HCT116 (cell line): ENCODE measurements around the gene TCF7L1. TPM values are rescaled to one million over a fixed set of nuclear protein-coding genes. Genes with fewer than 3 reads are reported as not detected.

Source experiments
- ATAC-seq: fragments of 200-7000 bp; cut with Tn5 transposase; 2 replicates; pipeline ENCODE4 v1.9.1; 2020; ENCODE audit warnings: mild to moderate bottlenecking, moderate library complexity
- BruUV-seq: library from RNA; stranded (reverse); fragments of 400-500 nt; replicated peaks from 2 replicates; lab custom pipeline; 2021; lab: Mats Ljungman, UMichigan
- CTCF ChIA-PET: fragments of 300-600 bp; sonication (Branson Sonifier 250); formaldehyde crosslinking; loops from one replicate; lab custom pipeline; 2021; ENCODE audit warnings: antibody characterized with exemption; lab: Charles Lee
- POLR2A ChIA-PET: fragments of 300-600, 350-600 bp; sonication (Branson Sonifier 250); formaldehyde crosslinking; loops from one replicate; lab custom pipeline; 2021; ENCODE audit warnings: antibody characterized with exemption; lab: Charles Lee
- RAD21 ChIA-PET, 2 experiments: fragments of 300-600 bp; sonication (Branson Sonifier 250); formaldehyde crosslinking; loops; one replicate each; lab custom pipeline; 2023; ENCODE audit warnings: low total read pairs in 2 of 2; ENCODE audit not compliant: uncharacterized antibody in 2 of 2, unreplicated experiment in 2 of 2, low non-redundant PET in 1 of 2; lab: Charles Lee
- DNase-seq: peaks from one replicate; pipeline ENCODE4 v3.0.0-alpha.2; 2010; ENCODE audit warnings: low read depth, low spot score
- H2AFZ ChIP-seq: fragments of 200-600 bp; shearing (Covaris generic), sonication (generic); 2 replicates; pipeline ENCODE4 v1.6.1; 2017; ENCODE audit warnings: low read depth, mixed run types, mixed read lengths, antibody characterized with exemption, low read length; ENCODE audit not compliant: poor library complexity, severe bottlenecking
- H3K27ac ChIP-seq: 2 replicates; pipeline ENCODE4 v1.5.1; 2012; ENCODE audit warnings: low read depth, low read length
- H3K27me3 ChIP-seq: fragments of 200-600 bp; sonication (generic); 2 replicates; pipeline ENCODE4 v1.6.1; 2016; ENCODE audit warnings: mixed run types, low read length, mixed read lengths; ENCODE audit not compliant: insufficient read depth
- H3K36me3 ChIP-seq, 2 experiments: fragments of 200-500 bp in 1 of 2; fragments of 200-600 bp in 1 of 2; sonication (Bioruptor generic) in 1 of 2; sonication (generic) in 1 of 2; 2 replicates each; pipeline versions ENCODE4 v1.5.1 to v1.6.1; 2014 to 2016; ENCODE audit warnings: low read length in 2 of 2, inconsistent platforms in 1 of 2, mixed read lengths in 1 of 2, mixed run types in 1 of 2; ENCODE audit not compliant: insufficient read depth in 2 of 2, control insufficient read depth in 1 of 2
- H3K4me1 ChIP-seq, 2 experiments: fragments of 200-600 bp in 1 of 2; sonication (generic) in 1 of 2; 2 replicates each; pipeline versions ENCODE4 v1.5.1 to v1.6.1; 2012 to 2017; ENCODE audit warnings: low read length in 2 of 2, inconsistent platforms in 1 of 2, mild to moderate bottlenecking in 1 of 2, mixed read lengths in 1 of 2, mixed run types in 1 of 2, moderate library complexity in 1 of 2; ENCODE audit not compliant: insufficient read depth in 2 of 2, control insufficient read depth in 1 of 2
- H3K4me2 ChIP-seq: fragments of 200-600 bp; sonication (generic); 2 replicates; pipeline ENCODE4 v1.6.1; 2017; ENCODE audit warnings: mixed run types, low read length, mixed read lengths
- H3K4me3 ChIP-seq, 2 experiments: fragments of 200-600 bp in 1 of 2; sonication (generic) in 1 of 2; replicated peaks in 1 of 2; 2 replicates each; pipeline ENCODE4 v1.5.1; 2011 to 2016; ENCODE audit warnings: low read length in 2 of 2, control low read depth in 1 of 2, low read depth in 1 of 2, mild to moderate bottlenecking in 1 of 2, mixed read lengths in 1 of 2, mixed run types in 1 of 2
- H3K79me2 ChIP-seq: fragments of 200-600 bp; sonication (generic); 2 replicates; pipeline ENCODE4 v1.6.1; 2017; ENCODE audit warnings: mild to moderate bottlenecking, mixed run types, low read length, moderate library complexity, mixed read lengths; ENCODE audit not compliant: insufficient read depth
- H3K9ac ChIP-seq: fragments of 200-600 bp; sonication (generic); 2 replicates; pipeline ENCODE4 v1.6.1; 2016; ENCODE audit warnings: low read length, mixed read lengths
- H3K9me2 ChIP-seq: fragments of 200-600 bp; sonication (generic), shearing (Covaris generic); 2 replicates; pipeline ENCODE4 v1.6.1; 2017; ENCODE audit warnings: mixed run types, mild to moderate bottlenecking, moderate library complexity; ENCODE audit not compliant: insufficient read depth
- H3K9me3 ChIP-seq, 2 experiments: fragments of 200-500 bp in 1 of 2; fragments of 200-600 bp in 1 of 2; sonication (Bioruptor generic) in 1 of 2; sonication (generic) in 1 of 2; 2 replicates each; pipeline ENCODE4 v1.6.1; 2014 to 2017; ENCODE audit warnings: low read length in 2 of 2, mixed read lengths in 2 of 2, inconsistent platforms in 1 of 2, low read depth in 1 of 2, mild to moderate bottlenecking in 1 of 2, mixed run types in 1 of 2, moderate library complexity in 1 of 2; ENCODE audit not compliant: control insufficient read depth in 1 of 2, insufficient read depth in 1 of 2
- H4K20me1 ChIP-seq: fragments of 200-600 bp; sonication (generic), shearing (Covaris generic); 2 replicates; pipeline ENCODE4 v1.6.1; 2017; ENCODE audit warnings: mixed run types, mild to moderate bottlenecking, moderate library complexity; ENCODE audit not compliant: insufficient read depth
- intact Hi-C: fragments of 100-400 bp; cut with micrococcal nuclease; formaldehyde crosslinking; loops from 2 replicates; pipeline ENCODE4 v1.10.0; 2022
- total RNA-seq: library from RNA; stranded (reverse); gene quantifications from one replicate; pipeline ENCODE4 v1.2.1, GENCODE V29; 2021; ENCODE audit not compliant: unreplicated experiment
- TF ChIP-seq, protein P1 (sequence below), 3 experiments: fragments of 200-600 bp in 1 of 3; sonication (generic) in 1 of 3; IDR thresholded peaks in 2 of 3; conservative IDR thresholded peaks in 1 of 3; 2 replicates each; pipeline ENCODE4 v1.5.1; 2012 to 2017; ENCODE audit warnings: low read depth in 2 of 3, low read length in 2 of 3, antibody characterized with exemption in 1 of 3, borderline replicate concordance in 1 of 3, control low read depth in 1 of 3, mild to moderate bottlenecking in 1 of 3, mixed read lengths in 1 of 3, mixed run types in 1 of 3, moderate library complexity in 1 of 3; ENCODE audit not compliant: insufficient read depth in 1 of 3
- TF ChIP-seq, protein P2 (sequence below): IDR thresholded peaks from 2 replicates; pipeline ENCODE4 v1.6.1; 2012; ENCODE audit warnings: low read depth

TCF7L1 gene
- total RNA-seq, 1 experiment from 2014 or later: 10.3 TPM

DNA sequence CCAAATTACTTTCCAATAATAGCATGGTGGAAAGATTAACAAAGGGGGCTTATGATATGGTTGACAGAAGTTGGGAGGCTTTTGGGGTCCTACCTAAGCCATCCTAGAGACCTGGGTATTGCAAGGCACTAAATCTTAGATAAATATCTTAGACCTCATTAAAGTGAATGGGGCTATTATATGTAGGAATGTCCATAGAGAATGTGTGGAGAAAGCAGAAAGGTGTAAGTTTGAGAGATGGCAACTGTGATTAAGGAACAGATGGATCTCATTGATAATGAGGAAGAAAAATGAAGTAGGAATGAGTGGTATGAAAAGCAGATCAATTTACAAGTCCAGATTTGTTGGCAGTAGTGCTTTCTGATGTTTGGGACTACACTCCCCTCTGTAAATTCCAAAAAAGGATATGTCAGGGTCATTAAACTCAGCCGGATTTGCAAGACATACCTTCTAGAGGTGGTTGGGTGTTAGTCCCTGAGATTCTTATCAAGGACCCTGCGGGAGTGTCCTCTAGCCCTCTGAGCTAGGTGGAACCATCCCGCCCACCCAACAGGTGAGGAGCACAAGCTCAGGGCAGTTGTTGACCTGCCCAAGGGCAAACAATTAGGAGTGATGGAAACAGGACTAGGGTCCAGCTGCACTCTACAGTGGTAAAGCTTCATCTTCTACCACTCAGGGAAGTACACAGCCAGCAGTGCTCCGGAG is 12.1 kb downstream of the TCF7L1 start:
- Histone ChIP-seq H3K4me2 (no peak overlapping the region), H2AFZ (no peak overlapping the region), H3K27me3 (no peaks in the 10 kb centered on the region), H4K20me1 (no peaks in the 10 kb centered on the region), H3K9me2 (no peaks in the 10 kb centered on the region), H3K9me3 (no peaks in the 10 kb centered on the region), H3K27ac (no peak overlapping the region), H3K4me3 (no peak overlapping the region), H3K9ac (no peak overlapping the region), H3K4me1 (no peaks in the 10 kb centered on the region), H3K36me3 (no peaks in the 10 kb centered on the region), H3K79me2 (no peaks in the 10 kb centered on the region)
- BruUV-seq: no TSS peak
- ChIA-PET POLR2A (no interaction called here), RAD21 (no interaction called here), CTCF (interaction anchor here (1.1 kb wide), 1 partner anchor 154 kb away, joined by 5 read pairs; no protein-coding TSS in a partner anchor)
- ATAC-seq: no peak
- intact Hi-C loops: no loop called here
- TF ChIP-seq, protein P1, sequence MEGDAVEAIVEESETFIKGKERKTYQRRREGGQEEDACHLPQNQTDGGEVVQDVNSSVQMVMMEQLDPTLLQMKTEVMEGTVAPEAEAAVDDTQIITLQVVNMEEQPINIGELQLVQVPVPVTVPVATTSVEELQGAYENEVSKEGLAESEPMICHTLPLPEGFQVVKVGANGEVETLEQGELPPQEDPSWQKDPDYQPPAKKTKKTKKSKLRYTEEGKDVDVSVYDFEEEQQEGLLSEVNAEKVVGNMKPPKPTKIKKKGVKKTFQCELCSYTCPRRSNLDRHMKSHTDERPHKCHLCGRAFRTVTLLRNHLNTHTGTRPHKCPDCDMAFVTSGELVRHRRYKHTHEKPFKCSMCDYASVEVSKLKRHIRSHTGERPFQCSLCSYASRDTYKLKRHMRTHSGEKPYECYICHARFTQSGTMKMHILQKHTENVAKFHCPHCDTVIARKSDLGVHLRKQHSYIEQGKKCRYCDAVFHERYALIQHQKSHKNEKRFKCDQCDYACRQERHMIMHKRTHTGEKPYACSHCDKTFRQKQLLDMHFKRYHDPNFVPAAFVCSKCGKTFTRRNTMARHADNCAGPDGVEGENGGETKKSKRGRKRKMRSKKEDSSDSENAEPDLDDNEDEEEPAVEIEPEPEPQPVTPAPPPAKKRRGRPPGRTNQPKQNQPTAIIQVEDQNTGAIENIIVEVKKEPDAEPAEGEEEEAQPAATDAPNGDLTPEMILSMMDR (IDR thresholded peaks at IDR 0.05 in 2 of 3, conservative IDR thresholded peaks at IDR 0.05 in 1 of 3; ENCODE audit: borderline replicate concordance in 1 of 3, insufficient read depth in 1 of 3, low read depth in 2 of 3, low read length in 2 of 3): no peak
- TF ChIP-seq, protein P2, sequence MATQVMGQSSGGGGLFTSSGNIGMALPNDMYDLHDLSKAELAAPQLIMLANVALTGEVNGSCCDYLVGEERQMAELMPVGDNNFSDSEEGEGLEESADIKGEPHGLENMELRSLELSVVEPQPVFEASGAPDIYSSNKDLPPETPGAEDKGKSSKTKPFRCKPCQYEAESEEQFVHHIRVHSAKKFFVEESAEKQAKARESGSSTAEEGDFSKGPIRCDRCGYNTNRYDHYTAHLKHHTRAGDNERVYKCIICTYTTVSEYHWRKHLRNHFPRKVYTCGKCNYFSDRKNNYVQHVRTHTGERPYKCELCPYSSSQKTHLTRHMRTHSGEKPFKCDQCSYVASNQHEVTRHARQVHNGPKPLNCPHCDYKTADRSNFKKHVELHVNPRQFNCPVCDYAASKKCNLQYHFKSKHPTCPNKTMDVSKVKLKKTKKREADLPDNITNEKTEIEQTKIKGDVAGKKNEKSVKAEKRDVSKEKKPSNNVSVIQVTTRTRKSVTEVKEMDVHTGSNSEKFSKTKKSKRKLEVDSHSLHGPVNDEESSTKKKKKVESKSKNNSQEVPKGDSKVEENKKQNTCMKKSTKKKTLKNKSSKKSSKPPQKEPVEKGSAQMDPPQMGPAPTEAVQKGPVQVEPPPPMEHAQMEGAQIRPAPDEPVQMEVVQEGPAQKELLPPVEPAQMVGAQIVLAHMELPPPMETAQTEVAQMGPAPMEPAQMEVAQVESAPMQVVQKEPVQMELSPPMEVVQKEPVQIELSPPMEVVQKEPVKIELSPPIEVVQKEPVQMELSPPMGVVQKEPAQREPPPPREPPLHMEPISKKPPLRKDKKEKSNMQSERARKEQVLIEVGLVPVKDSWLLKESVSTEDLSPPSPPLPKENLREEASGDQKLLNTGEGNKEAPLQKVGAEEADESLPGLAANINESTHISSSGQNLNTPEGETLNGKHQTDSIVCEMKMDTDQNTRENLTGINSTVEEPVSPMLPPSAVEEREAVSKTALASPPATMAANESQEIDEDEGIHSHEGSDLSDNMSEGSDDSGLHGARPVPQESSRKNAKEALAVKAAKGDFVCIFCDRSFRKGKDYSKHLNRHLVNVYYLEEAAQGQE: no peak
- no peak for DNase-seq
